NB4 (cell line): Measurements from ENCODE around the gene COL5A1.

Experiments used
- DNase-seq: peaks from one replicate; pipeline ENCODE4 v3.0.0; 2010; ENCODE audit warnings: low read depth
- H3K4me3 ChIP-seq: one replicate; pipeline ENCODE4 v1.5.1; 2011; ENCODE audit warnings: mild to moderate bottlenecking, low read depth, low read length, moderate library complexity
- MYC ChIP-seq: IDR thresholded peaks from 2 replicates; pipeline ENCODE4 v1.6.1; 2011; ENCODE audit warnings: low read depth, low read length
- POLR2A ChIP-seq: IDR thresholded peaks from 2 replicates; pipeline ENCODE4 v1.6.1; 2011; ENCODE audit warnings: mild to moderate bottlenecking; ENCODE audit not compliant: insufficient read length; ENCODE audit errors: extremely low read depth
- TF ChIP-seq, protein P1 (sequence below): IDR thresholded peaks from one replicate; pipeline ENCODE4 v1.5.1; 2012; ENCODE audit warnings: low read depth, low read length
- TF ChIP-seq, protein P2 (sequence below): IDR thresholded peaks from 2 replicates; pipeline ENCODE4 v1.6.1; 2011; ENCODE audit warnings: low read depth, low read length

The COL5A1 gene

DNA sequence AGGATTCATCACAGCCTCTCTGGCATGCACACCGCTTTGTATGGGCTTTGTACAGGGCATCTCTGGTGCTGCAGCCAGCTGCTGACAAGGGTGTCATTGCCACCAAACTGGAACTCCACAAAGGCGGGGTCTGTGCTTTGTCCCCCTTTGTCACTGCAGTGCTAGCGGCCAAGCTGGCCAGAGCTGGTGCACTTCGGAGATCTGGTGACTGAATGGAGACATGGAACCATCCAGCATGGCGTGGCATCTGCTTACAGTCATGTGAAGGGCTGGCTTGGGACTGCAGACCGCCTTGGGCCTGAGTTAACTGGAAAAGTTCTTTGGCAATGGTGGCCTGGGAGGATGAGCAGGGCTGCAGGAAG is 18.7 kb upstream of the COL5A1 start:
- no peak for TF ChIP-seq POLR2A
- no peak for DNase-seq
- H3K4me3 ChIP-seq, result no peak overlapping the region

DNA sequence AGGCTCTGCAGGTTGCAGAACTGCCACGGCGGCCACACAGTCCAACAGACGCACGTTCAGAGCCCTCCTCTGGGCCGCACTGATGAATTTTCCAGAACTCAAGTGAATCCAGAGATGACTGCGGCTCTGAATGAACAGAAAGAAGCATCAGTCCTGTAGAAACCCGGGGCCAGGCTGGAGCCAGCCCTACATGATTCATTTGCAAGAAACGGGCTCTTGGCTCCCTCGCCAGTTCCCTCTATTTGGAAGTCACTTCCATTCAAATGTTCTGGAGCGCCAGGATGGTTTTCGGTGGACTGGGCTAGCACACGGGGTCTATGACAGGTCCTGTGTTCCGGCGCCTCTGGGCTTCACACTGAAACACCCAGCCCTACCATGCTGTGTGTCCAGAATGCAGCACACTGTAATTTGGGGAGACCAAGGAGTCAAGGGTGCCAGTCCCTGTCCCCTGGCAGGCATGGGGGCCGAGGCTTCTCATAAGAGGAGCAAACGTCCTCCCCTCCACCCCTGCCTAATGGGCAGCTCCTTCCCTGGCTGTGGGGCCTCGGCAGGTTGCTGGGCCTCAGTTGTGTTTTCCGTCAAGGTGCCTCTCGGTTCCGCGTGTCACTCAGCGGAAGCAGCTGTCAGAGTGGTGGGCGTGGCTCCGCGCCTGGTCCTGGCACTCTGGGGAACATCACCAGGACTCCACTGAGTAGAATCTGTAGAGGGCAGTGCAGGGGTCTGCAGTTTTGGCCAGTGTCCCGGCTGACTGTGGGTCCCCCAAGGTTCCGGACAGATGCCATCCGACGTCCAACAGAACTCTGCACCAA is 18.1 kb upstream of the COL5A1 start:
- TF ChIP-seq, protein P1, sequence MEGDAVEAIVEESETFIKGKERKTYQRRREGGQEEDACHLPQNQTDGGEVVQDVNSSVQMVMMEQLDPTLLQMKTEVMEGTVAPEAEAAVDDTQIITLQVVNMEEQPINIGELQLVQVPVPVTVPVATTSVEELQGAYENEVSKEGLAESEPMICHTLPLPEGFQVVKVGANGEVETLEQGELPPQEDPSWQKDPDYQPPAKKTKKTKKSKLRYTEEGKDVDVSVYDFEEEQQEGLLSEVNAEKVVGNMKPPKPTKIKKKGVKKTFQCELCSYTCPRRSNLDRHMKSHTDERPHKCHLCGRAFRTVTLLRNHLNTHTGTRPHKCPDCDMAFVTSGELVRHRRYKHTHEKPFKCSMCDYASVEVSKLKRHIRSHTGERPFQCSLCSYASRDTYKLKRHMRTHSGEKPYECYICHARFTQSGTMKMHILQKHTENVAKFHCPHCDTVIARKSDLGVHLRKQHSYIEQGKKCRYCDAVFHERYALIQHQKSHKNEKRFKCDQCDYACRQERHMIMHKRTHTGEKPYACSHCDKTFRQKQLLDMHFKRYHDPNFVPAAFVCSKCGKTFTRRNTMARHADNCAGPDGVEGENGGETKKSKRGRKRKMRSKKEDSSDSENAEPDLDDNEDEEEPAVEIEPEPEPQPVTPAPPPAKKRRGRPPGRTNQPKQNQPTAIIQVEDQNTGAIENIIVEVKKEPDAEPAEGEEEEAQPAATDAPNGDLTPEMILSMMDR, result no peak
- no peak for TF ChIP-seq MYC
- TF ChIP-seq POLR2A, result no peak
- TF ChIP-seq, protein P2, sequence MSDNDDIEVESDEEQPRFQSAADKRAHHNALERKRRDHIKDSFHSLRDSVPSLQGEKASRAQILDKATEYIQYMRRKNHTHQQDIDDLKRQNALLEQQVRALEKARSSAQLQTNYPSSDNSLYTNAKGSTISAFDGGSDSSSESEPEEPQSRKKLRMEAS, result no peak
- H3K4me3 ChIP-seq, result no peak overlapping the region
- DNase-seq, result no peak

DNA sequence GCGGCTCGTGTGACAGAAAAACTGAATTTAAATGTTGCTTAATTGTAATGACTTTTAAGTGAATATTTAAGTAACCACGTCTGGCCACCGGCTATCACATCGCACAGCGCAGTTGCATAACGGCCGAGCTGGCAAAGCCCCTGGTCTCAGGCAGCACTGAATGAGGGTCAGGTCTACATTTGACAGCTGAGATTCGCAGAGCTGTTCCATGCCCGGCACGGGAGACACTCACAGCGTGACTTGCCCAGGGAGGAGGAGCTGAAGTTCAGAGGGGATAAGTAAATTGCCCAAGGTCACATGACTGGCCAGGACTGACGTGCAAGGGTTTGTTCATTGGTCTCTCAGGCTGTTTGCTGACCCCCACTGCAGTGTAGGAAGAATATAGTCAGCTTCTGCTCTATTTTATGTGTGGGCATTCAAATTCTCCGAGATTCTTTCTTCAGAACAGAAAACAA is 17.4 kb upstream of the COL5A1 start:
- TF ChIP-seq POLR2A, result no peak
- TF ChIP-seq, protein P1, result no peak
- TF ChIP-seq, protein P2, result no peak
- no peak for TF ChIP-seq MYC
- no peak for DNase-seq
- no peak overlapping the region for H3K4me3 ChIP-seq

DNA sequence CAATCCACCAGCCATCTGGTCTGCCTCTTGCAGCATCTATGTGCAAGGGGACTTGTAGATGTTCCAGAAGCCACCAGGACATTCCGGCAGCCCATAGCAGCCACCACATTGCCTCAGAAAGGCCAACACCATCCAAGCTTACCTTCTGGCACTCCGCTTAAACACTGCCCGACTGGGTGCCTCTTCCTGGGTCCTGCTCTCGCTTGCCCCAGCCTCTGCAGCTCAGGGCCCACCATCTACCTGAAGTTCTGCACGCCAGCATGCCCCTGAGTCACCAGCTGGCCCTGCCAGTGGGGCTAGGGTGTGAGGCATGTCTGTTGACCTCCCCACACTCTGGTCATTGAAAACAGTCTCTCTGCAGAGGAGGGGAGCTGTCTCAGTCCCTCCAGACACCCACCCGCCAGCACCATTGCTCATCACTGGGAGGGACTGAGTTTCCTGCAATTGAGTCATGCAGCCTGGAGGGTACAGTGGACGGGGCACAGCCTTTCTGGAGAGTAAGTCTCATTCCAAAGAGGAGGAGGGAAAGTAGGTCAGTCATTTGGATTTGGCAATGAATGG is 16.9 kb upstream of the COL5A1 start:
- TF ChIP-seq POLR2A, result no peak
- no peak for TF ChIP-seq MYC
- TF ChIP-seq, protein P2, result no peak
- TF ChIP-seq, protein P1, result no peak
- no peak for DNase-seq
- H3K4me3 ChIP-seq, result no peak overlapping the region

DNA sequence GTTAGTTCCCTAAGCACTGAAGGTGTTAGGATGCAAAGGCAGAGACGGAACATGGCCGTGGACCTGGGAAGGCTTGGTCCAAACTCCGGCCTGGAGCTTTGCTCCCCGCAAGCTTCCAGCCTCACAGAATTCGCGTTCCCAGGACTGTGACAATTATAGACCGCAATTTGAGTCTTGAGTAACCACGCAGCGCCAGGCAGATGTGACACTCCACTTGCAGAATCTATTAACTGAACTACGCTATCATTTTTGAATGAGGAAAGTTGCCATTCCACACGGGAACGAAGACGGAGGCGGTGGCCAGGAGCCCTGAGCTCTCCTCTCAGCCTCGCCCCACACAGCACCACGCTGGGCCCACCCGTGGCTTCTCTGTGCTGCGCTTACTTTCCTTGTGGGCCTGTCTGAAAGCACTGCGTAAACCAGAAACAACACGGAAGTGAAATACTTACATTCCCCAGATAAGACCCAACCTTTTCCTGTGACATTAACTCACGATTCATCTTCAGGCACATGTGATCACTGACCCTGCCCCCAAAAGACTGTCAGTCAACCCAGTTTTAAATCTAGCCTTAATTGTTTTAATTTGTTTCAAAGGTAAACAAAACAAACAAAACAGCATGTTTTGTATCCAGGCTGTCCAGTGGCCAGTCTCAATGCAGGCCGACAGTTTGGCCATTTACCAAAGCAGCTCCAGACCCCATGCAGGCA is 16.1 kb upstream of the COL5A1 start:
- no peak overlapping the region for H3K4me3 ChIP-seq
- TF ChIP-seq, protein P2, result no peak
- TF ChIP-seq, protein P1, result no peak
- TF ChIP-seq POLR2A (no peak), MYC (no peak)
- DNase-seq, result no peak

DNA sequence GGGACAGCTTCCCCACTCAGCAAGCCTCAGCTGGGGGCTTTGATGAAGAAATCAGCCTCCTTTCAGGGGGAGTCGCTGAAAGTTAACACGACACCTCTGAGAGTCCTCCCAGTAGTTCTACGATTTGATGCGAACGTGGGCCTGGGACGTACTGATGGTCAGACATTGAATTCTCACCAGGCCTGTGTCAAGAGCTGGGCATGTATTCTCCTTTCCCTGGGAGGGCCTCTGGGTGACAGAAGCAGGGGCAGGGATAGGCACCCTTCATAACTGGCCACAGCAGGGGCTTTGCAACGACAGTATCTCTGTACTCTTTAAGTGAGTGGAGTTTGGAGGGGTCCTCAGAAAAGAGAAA is 15.6 kb upstream of the COL5A1 start:
- TF ChIP-seq MYC, result no peak
- TF ChIP-seq, protein P2, result no peak
- TF ChIP-seq POLR2A, result no peak
- TF ChIP-seq, protein P1, result no peak
- no peak overlapping the region for H3K4me3 ChIP-seq
- no peak for DNase-seq
